GM06990 (cell line): ENCODE data around the gene ORAI2.

Experiments
- DNase-seq: peaks from one replicate; pipeline ENCODE4 v3.0.0-alpha.2; 2011; ENCODE audit not compliant: insufficient read length; ENCODE audit errors: extremely low read depth
- H3K27me3 ChIP-seq: replicated peaks from 2 replicates; pipeline ENCODE4 v1.6.0; 2011; ENCODE audit warnings: low read length; ENCODE audit not compliant: control insufficient read depth, insufficient read depth
- H3K36me3 ChIP-seq: 2 replicates; pipeline ENCODE4 v1.5.1; 2011; ENCODE audit warnings: low read length; ENCODE audit not compliant: control insufficient read depth, insufficient read depth
- H3K4me3 ChIP-seq: replicated peaks from 2 replicates; pipeline ENCODE4 v1.5.1; 2011; ENCODE audit warnings: low read depth, mild to moderate bottlenecking, control low read depth, low read length
- CTCF ChIP-seq: IDR thresholded peaks from 2 replicates; pipeline ENCODE4 v1.5.1; 2011; ENCODE audit warnings: low read length, control low read depth, mild to moderate bottlenecking, inconsistent platforms; ENCODE audit not compliant: insufficient read depth, poor library complexity, severe bottlenecking

The ORAI2 gene

GRCh38 chr7:102410918-102411317 lies 22.5 kb upstream of the ORAI2 start:
- Histone ChIP-seq H3K27me3 (no peaks in the 10 kb centered on the region), H3K4me3 (no peak overlapping the region), H3K36me3 (peaks cover 27% of the 10 kb centered on the region)
- no peak for DNase-seq
- TF ChIP-seq CTCF, result no peak

GRCh38 chr7:102412548-102412947 lies 20.8 kb upstream of the ORAI2 start:
- peak; percentile 52 for TF ChIP-seq CTCF
- Histone ChIP-seq H3K36me3 (peaks cover 20% of the 10 kb centered on the region), H3K27me3 (no peaks in the 10 kb centered on the region), H3K4me3 (no peak overlapping the region)
- DNase-seq, result no peak

- no peak for DNase-seq
- no peak overlapping the region for H3K4me3 ChIP-seq
- H3K27me3 ChIP-seq, result no peaks in the 10 kb centered on the region
- TF ChIP-seq CTCF, result no peak
- peaks cover 20% of the 10 kb centered on the region for H3K36me3 ChIP-seq
Measured at GRCh38 chr7:102413091-102413490, 20.3 kb upstream of the ORAI2 start.

GRCh38 chr7:102413611-102414010 lies 19.8 kb upstream of the ORAI2 start:
- Histone ChIP-seq H3K4me3 (no peak overlapping the region), H3K36me3 (peaks cover 20% of the 10 kb centered on the region), H3K27me3 (no peaks in the 10 kb centered on the region)
- no peak for TF ChIP-seq CTCF
- no peak for DNase-seq

GRCh38 chr7:102415685-102416225 lies 17.6 kb upstream of the ORAI2 start:
- Histone ChIP-seq H3K27me3 (no peaks in the 10 kb centered on the region), H3K36me3 (peaks cover 10% of the 10 kb centered on the region), H3K4me3 (no peak overlapping the region)
- peak; percentile 70 for DNase-seq
- no peak for TF ChIP-seq CTCF

GRCh38 chr7:102416406-102416805 lies 17.0 kb upstream of the ORAI2 start:
- DNase-seq, result no peak
- Histone ChIP-seq H3K36me3 (peaks cover 8% of the 10 kb centered on the region), H3K27me3 (no peaks in the 10 kb centered on the region), H3K4me3 (no peak overlapping the region)
- TF ChIP-seq CTCF, result no peak
